HEK293T (cell line): ENCODE measurements around the gene HK2.
"Not testable (repeated sequence)": the region's sequence is repeated elsewhere in the genome, so short reads cannot be mapped to it uniquely, and the experiment has no call there.

Source experiments
- BHLHE40 ChIP-seq: fragments of 450-650 bp; IDR thresholded peaks from 2 replicates; pipeline ENCODE4 v1.6.1; 2016; ENCODE audit warnings: mild to moderate bottlenecking, moderate library complexity, borderline replicate concordance
- SUZ12 ChIP-seq: fragments of 450-650 bp; IDR thresholded peaks from 2 replicates; pipeline ENCODE4 v1.6.1; 2016; ENCODE audit warnings: mild to moderate bottlenecking

DNA sequence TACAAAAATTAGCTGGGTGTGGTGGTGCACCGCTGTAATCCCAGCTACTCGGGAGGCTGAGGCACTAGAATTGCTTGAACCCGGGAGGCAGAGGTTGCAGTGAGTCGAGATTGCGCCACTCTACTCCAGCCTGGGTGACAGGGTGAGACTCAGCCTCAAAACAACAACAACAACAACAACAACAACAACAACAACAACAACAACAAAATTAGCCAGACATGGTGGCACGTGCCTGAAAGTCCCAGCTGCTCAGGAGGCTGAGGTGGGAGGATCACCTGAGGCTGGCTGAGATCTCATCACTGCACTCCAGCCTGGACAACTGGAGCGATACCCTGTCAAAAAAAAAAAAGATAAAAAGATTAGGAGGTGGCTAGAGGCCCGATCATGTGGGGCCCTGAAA, 19.4 kb downstream of the HK2 start:
- TF ChIP-seq BHLHE40, SUZ12: not testable (repeated sequence)
